DLD1 (cell line): ENCODE measurements around the gene ZNF275.
"Not testable (repeated sequence)": the region's sequence is repeated elsewhere in the genome, so short reads cannot be mapped to it uniquely, and the experiment has no call there.

Experiments used
- in situ Hi-C: cut with HindIII; loops from 2 replicates; pipeline ENCODE4 v1.10.0; 2017; ENCODE audit warnings: low sequenced_read_pairs

Gene ZNF275

DNA sequence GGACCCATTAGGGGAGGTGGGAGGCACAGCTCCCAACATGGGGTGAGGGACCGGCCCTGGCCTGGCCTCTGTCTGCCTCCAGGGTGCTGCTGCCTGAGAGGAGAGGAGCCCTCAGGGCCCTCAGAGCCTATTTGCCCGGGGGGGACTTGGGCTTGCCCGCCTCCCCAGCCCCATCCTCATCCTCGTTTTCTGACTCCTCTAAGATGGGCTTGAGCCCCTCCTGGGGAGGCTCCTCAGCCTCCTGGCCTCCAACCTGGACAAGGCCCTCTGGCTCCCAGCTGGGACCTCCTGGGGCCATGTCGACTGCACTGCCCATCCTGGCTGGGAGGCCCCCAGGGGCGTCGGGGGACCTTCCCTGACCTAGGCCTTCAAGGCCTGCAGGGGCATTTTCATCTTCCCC is 15.1 kb upstream of the ZNF275 start:
- in situ Hi-C loops: no loop called here

DNA sequence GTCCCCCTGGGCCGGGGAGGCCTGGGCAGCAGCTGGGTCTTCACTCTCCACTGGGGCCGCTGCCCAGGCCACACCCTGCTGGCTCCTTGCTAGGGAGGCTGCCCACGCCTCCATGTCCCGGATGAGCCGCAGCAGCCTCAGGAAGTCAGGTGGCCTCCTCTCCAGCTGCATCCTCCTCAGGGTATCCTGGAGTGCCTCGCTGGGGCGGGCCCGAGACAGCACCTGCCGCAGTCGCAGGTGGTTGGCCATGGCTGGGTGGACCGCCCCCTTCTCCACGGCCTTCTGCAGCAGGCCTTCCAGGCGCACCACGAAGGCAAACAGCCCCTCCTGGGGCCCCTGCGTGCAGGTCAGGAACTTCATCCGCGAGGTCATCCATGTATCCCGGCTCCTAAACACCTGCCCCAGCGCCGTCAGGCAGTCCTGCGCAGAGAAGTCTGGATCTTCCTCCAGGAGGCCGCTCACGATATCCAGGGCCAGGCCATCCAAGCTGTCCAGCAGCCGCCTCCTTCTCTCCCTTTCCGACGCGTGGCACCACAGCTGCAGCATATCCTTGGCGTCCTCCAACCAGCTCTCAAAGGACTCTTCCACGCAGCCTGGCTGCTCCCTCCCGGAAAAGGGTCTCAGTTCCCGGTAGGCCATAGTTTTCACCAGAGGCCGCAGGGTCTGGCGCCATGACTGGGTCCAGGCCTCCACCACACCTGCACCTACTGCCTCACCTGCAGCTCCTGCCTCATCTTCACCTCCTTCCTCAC is 14.5 kb upstream of the ZNF275 start:
- in situ Hi-C loops: no loop called here

DNA sequence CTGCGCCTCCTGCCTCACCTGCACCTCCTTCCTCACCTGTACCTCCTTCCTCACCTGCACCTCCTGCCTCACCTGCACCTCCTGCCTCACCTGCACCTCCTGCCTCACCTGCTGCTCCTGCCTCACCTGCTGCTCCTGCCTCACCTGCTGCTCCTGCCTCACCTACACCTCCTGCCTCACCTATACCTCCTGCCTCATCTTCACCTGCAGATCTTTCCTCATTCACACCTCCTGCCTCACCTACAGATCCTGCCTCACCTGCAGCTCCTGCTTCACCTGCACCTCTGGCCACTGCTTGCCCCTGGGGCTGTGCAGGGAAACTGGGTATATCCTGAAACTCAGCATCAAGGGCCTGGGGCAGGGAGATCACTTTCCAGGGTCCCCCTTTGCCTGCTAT is 13.9 kb upstream of the ZNF275 start:
- in situ Hi-C loops: not testable (repeated sequence)

DNA sequence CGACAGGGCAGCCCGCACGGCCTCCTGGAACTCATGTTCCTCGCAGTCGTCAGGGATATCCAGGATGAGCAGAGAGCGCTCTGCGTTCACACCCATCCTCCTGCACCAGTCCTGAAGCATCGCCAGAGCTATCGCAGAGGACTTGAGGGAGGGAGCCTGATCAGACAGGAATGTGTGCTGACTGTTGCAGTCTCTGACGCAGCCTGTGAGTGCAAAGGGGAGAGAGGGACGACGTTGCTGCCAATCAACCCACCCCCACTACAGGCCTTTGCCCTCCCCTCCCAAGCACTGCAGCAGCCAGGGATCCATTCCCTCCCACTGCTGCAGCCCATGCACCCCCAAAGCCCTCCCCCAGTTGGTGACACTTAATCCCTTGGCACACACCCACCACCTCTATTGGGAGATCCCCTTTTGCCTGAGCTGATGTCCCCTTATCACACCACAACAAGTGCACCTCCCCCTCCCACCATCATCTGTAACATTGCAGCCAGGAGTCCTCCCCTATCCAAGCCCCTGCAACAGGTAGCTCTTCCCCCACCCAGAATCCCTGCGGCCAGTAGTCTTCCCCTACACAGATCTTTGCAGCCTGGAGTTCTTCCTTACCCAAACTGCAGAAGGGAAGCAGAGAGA is 13.3 kb upstream of the ZNF275 start:
- in situ Hi-C loops: no loop called here

DNA sequence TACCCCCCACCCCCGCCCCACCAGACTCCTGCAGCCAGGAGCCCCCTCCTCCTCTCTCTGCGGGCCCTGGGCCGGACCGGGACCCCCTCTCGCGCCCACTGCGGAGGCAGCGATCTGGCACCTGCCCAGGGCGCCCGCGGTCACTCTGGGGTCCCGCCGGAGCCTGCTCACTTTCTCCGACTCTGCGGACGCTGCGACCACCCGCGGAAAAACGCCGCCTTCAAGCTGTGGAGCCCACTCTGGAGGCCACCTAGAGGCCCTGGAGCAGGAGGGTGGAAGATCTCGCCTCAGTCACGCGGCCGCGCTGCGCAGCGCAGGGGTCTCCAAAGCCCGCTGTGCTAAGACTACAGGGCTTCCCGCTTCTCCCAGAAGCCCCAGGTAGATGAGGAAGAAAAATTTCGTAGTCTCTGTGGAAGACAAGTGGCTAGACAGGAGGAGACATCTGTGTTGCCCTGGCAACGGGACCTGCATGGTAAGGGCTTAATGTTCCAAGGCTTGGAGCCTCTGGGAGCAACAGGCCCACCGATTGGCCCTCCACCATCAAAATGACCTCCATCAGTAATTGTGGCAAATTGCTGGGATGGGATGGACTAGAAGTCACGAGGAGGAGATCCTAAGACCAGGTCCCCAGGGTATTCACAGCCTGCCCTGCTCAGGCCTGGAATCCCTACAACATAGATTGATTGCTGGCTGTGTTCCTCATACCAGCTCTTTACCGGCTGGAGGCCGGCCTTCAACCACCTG is 12.4 kb upstream of the ZNF275 start, which contains the start of gene PNMA6F:
PNMA6F (minus strand) TSS at position 387 of the 744 bp plus-strand sequence. CDS start 1,093 bp downstream, outside the sequence.
- in situ Hi-C loops: no loop called here

DNA sequence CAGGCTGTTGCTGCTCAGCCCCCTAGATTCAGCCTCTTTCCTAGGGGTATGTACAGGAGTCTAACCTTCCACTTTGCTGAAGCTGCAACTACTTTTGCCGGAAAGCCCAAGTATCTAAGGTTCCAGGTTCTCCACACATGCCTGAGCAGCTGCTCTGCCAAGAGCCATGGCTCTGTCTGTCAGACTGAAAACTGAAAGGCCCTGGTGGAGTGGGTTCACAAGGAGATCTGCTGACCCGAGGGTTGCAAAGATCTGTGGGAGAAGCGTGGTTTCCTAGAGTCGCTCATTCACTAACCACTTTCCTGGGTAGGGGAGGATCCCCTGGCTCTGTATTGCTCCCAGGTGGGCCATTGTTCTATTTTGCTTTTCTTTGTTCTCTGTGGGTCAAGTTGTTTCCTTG is 6.4 kb upstream of the ZNF275 start:
- in situ Hi-C loops: no loop called here

DNA sequence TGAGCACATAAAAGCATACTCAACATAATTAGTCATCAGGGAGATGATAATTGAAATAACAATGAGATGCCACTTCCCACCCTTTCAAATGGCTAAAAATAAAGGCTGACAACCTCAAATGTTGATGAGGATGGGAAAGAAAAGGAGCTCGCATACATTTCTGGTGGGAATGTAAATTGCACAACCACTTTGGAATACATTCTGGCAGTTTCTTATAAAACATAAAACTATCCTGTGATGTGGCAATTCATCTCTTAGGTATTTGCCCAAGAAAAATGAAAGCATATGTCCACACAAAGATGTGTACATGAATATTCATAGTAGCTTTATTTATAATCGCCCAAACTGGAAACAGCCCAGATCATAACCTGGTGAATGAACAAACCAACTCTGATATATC is 687 bp upstream of the ZNF275 start:
- in situ Hi-C loops: no loop called here

DNA sequence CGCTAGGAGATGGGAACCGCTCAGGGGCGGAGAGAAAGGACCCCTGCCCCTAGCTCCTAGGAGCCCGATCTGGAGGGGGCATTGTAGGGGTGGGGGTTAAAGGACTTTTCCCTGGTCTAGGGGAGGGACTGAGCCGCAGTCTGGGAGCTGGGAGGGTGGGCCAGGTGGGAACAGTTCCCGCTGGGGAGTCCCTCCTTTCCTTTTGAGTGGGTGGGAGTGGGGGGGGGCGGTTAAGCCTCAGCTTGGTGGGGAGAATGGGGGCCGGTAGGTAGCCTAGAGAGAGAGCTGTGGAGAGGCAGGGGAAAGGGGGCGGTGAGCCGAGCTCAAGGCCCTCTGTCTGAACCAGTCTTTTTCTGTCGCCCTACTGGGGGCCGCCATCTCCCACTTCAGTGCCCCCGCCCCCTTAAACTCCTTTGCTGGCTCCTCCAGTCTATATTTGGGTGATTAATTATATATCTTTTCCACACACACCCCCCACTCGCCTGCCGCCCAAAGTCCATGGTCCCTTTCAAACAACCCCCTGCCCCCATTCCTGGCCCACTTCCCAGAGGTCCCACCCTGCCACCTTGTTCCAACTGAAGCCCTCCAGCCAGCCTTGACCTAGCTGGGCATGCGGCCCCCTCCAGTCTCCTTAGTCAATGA is 822 bp downstream of the ZNF275 start:
- in situ Hi-C loops: no loop called here

DNA sequence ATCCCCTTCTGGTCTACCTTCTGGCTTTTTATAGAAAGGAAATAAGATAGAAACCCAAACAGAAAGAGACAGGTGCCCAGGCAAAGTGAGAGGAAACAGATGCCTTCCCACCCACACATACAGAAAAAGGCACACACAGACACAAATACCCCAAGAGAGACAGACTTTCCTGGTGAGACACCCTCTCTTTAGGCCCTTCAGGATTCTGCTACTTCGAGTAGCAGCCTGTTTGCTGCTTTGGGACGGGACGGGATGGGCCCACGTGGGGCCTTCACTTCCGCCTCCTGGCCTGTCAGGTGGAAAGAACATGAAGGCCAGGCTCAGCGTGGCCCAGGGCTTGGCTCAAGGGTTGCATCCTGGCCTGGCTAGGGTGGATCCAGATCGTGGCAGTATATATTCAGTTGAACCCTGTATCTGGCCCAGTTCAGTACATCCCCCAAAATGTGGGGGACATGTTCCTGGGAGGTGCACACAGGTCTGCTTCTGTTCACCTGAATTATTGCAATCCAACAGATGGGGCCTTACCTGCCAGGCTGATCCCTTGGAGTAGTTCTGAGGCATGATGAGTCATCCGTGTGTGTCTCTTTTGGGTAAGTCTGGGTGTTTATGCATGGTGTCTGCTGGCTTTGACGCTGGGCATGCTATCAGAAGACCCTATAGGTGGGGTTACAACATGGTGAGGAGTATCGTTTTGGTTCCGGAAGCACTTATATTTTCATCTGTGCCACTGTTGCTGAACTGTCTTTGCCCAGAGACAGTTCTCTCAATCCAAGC is 2.4 kb downstream of the ZNF275 start:
- in situ Hi-C loops: no loop called here

DNA sequence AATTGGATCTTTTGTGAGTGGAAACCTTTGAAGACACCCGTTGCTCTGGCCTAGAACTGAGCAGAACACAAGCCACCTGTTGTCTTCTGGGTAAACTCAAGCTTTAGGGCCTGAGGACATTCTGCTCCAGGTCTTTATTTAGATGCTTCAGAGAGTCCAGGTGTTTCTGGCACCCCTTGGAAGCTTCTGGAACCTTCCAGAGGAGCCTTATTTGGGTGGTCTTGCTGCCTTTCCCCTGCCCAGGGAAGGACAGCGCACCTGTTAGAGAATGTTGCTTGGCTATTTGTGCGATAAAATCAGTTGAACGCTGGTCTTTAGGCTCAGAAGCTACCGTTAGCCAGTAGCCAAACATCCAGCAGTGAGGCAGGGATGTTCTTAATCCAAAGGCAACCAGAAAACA is 3.0 kb downstream of the ZNF275 start:
- in situ Hi-C loops: no loop called here

DNA sequence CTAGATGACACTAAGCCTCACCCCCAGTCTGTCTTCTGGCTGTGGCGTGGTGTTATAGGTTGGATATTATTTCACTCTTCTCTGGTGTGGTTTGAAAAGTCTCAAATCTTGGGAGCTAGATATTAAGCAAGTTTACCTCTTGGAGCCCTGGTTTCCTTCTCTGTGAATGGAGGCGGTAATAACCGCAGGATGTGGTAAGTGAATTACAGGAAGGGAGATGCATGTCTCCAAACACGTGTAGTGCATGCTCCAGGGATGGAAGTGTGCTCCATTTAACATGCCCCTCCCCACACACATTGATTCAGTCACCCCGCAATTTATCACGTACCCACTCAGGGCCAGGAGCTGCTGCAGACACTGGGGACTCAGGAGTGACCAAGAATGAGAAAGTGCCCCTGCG is 4.9 kb downstream of the ZNF275 start:
- in situ Hi-C loops: no loop called here

DNA sequence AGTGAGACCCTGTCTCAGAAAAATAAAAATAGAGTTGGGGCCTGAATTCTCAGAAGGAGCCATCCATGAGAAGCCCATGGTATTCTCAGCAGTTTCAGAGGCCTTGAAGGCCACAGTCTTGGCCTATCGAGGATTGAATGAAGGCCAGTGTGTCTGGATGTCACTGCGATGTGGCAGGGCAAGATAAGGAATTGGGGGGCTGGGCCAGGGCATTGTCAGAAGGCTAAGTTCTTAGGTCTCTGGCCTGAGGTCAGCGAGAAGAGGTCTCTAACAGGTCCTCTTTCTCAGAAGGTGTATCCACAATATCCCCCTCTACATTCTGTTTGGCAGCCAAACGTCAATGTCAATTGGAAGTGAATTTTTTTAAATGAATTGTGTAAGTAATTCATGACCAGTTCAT is 5.7 kb downstream of the ZNF275 start:
- in situ Hi-C loops: no loop called here

DNA sequence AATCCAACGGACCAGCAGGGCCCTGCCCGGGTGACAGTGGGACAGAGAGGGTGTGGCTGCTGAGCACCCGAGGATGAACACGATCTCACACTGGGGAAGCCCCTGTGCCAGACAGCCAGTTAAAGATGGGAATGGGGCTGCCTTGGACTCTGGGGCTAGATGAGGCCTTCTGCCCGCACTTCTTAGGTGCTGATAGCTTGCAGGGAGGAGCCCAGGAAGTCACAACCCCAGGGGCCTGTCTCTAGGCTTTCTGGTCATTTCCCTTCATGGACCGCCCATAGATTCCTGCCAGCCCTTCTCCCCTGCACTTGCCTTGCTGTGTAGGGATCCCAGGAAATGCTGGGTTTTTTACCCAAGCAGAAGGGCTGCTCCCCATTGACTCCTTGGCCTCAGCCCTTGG is 6.2 kb downstream of the ZNF275 start:
- in situ Hi-C loops: no loop called here

DNA sequence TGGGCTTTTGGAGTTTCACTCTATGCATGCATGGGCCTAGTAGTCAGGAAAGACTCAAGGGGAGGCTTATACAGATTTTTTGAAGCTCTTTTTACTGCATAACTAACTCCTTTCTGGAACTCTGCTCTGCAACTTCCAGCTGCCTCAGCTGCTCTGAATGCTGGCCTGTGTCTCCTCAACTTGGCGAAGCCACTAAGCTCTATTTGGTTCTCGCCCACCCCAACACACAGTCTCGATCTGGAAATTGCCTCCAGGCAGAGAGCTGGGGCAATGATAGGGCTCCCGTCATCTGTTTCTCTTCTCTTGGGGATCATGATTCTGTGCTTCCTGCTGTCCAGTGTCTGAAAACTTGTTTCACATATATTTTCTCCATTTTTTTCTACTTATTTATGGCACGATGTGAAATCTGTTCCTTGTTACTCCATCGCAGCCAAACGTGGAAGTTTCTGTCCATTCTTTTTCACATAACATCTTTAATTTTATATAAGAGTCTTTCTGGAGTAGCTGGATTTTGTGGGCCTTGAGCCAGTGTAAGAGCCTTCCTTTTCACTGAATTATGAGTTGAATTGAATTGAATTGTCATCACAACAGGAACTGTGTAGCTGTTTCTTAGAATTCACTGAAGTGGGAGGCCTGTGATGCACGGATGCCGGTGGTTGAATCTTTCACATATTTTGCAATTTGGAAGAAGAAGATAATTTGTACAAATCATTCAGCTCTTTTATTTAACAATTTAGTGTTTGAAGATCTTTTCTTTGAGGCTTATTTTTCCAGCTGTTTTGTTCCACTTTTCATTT is 9.0 kb downstream of the ZNF275 start:
- in situ Hi-C loops: no loop called here

DNA sequence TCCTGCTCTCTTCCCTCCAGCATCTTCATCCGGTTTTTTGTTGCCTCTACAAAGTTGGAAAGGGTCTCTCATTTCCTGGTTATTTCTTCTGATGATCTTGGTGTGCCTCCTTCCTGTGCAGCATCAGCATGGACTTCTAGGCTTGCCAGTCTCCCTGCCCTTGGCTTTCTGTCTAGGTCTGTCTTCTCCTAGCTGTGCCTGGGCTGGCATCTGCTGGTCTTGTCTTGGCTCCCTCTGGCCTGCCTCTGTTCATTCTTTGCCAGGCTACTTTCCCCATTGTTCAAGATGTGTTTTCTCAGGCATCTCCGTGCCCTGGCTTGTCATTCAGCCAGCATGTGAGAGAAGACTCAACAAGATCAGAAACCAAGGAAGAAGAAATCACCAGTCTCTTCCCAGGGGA is 9.7 kb downstream of the ZNF275 start:
- in situ Hi-C loops: no loop called here

DNA sequence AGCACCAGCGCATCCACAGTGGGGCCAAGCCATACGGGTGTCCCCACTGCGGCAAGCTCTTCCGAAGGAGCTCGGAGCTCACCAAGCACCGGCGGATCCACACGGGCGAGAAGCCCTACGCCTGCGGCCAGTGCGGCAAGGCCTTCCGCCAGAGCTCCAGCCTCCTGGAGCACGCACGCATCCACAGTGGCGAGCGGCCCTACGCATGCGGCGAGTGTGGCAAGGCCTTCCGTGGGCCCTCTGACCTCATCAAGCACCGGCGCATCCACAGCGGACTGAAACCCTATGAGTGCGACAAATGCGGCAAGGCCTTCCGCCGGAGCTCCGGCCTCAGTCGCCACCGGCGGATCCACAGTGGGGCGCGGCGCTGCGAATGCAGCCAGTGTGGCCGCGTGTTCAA is 13.6 kb downstream of the ZNF275 start:
- in situ Hi-C loops: no loop called here

DNA sequence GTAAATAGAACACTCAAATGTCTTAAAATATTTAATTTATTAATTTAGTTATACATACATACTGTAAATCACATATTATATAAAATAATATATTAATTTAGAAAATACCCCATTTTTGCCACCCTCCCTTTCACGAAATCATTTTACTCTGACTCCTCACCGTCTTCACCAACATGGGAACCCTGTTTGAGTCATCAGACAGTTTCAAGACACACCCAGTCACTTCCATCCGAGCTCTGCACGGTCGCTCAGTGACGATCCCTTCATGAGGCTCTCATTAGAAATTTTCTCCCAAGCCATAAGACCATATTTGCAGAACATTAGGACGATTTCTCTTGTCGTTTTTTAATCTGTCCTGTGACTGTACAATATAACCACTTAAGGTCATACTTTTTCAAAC is 14.5 kb downstream of the ZNF275 start:
- in situ Hi-C loops: no loop called here

DNA sequence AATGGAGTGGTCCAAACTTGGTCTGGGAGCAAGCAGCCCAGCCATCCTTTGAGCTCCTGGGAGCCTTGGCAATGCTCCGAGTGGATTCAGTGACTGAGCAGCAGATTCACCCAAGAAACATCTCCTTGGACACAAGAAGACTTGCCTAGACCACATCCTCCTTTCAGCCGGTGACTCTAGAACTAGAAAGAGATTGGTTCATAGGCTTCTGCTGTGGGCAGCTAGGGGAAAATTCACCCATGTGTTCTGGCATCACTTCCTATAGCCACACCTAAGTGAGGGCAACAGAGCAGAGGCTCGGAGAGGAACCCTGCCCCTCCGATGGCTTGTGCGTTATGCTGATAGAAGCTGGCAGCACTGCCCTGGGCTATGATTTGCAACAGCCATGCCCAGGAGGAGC is 16.0 kb downstream of the ZNF275 start:
- in situ Hi-C loops: no loop called here

DNA sequence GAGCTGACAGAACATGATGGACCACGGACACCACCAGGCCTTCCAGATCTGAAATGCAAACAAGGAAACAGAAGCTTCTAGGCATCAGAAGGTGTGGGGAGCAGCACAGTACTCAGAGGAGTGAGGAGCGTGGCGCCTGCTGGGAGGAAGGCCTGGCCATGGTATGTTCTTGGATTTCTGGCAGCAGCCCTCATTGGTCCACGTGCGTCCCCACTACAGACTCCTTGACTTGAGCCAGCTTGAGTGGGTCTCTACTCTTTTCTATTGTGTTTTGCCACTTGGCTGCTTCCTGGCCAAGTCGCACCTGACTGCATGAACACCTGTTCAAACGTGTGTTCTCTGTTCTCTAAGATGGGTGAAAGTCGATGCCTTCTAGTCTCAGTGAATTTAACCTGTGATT is 18.0 kb downstream of the ZNF275 start:
- in situ Hi-C loops: no loop called here

DNA sequence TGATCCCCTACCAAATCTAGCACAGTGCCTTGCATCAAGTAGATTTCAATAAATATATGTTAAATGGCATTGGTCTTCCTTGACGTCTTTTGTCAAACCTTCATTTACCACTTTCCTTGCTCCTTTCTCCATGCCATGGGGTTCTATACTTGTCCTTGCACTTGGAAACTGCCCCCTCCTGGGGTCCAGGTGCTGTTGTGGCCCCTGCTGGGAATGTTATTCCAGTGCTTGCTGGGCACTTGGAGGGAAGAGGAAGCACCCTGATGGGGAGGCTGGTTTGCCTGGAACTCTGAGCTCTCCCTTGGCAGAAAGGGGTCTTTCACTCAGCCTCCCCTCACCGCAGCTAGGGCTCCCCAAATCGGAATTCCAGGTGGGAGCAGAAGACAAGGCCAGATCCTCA is 18.9 kb downstream of the ZNF275 start:
- in situ Hi-C loops: no loop called here
